Kidney epithelial cell (primary cell): Measurements from ENCODE around the gene DLGAP1. TPM values are rescaled to one million over a fixed set of nuclear protein-coding genes. Genes with fewer than 3 reads are reported as not detected.

Source experiments
- DNase-seq: peaks from one replicate; pipeline ENCODE4 v3.0.0-alpha.2; 2010; ENCODE audit warnings: low read depth
- H3K27me3 ChIP-seq: 2 replicates; pipeline ENCODE4 v1.6.0; 2011; ENCODE audit warnings: low read length; ENCODE audit not compliant: control insufficient read depth, insufficient read depth
- H3K36me3 ChIP-seq: 2 replicates; pipeline ENCODE4 v1.5.1; 2011; ENCODE audit warnings: low read length; ENCODE audit not compliant: control insufficient read depth, insufficient read depth
- H3K4me3 ChIP-seq: 2 replicates; pipeline ENCODE4 v1.5.1; 2011; ENCODE audit warnings: low read depth, mild to moderate bottlenecking, control low read depth, low read length
- total RNA-seq: library from RNA; depleted of rRNA; stranded (reverse); fragments of >200 nt; gene quantifications from 2 replicates; pipeline ENCODE4 v1.2.3, GENCODE V29; 2015
- TF ChIP-seq, protein P1 (sequence below): IDR thresholded peaks from 2 replicates; pipeline ENCODE4 v1.5.1; 2011; ENCODE audit warnings: mild to moderate bottlenecking, moderate library complexity, low read length, control low read depth, inconsistent platforms; ENCODE audit not compliant: insufficient read depth, poor library complexity, severe bottlenecking

DLGAP1 gene
- total RNA-seq, 1 donor from 2014 or later = 2.6 TPM

DNA sequence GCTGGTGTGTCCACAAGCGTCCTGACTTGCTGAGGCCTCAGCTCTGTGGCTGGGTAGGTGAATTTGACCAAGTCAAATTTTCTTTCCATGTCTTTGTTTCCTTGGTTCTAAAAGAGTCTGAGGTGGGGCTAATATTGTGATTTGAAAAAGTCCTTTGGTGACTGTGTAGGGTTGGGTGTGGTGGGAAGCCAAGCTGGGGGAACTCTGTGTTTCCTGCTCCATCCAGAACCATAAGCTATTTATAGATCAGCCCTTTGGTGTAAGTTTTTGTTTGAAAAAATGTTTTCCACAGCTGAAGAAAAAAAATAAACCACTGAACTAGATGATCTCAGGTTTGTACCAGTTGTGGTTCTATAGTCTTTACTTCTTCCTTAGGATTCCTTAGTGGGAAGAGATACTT lies 542.4 kb downstream of the DLGAP1 start:
- no peaks in the 10 kb centered on the region for H3K36me3 ChIP-seq
- H3K4me3 ChIP-seq = no peak overlapping the region
- DNase-seq = no peak
- H3K27me3 ChIP-seq = no peaks in the 10 kb centered on the region
- TF ChIP-seq, protein P1, sequence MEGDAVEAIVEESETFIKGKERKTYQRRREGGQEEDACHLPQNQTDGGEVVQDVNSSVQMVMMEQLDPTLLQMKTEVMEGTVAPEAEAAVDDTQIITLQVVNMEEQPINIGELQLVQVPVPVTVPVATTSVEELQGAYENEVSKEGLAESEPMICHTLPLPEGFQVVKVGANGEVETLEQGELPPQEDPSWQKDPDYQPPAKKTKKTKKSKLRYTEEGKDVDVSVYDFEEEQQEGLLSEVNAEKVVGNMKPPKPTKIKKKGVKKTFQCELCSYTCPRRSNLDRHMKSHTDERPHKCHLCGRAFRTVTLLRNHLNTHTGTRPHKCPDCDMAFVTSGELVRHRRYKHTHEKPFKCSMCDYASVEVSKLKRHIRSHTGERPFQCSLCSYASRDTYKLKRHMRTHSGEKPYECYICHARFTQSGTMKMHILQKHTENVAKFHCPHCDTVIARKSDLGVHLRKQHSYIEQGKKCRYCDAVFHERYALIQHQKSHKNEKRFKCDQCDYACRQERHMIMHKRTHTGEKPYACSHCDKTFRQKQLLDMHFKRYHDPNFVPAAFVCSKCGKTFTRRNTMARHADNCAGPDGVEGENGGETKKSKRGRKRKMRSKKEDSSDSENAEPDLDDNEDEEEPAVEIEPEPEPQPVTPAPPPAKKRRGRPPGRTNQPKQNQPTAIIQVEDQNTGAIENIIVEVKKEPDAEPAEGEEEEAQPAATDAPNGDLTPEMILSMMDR = no peak

DNA sequence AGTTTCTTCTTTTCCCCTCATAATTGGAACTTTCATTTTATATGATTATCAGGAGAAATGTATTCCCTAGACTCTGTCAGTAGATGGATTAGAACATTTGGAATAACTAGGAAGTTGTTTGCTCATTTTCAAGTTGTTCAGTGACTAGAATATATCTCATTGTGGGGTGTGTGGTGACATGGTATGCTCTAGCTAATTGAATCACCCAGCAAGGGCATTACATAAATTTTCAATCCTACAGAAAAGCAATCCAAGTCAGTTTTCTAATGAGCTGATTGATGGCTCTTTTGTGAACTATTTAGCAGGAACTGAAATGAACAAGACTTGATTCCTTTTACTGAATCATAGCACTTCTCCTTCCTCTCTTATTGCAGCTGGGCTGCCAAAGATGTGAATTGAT lies 543.7 kb downstream of the DLGAP1 start:
- TF ChIP-seq, protein P1 = no peak
- Histone ChIP-seq H3K36me3 (no peaks in the 10 kb centered on the region), H3K4me3 (no peak overlapping the region), H3K27me3 (no peaks in the 10 kb centered on the region)
- DNase-seq = no peak

DNA sequence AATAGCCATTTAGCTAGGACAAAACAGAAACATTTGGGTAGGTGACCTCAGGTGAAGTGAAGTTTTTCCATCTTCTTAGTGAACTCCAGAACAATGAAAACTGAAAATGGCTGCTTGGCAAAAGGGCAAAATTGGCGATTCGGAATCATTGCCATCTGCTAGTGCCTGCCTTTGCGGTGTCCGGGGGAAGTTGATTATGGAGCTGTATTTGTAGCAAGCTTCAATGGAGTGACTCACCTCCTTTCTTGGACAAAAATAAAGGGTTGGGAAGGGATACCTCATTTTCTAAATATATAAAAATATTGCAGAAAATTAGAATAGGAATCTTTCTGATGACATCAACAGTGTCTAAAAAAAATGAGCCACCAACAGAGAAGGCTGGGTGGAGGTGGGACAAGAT lies 544.6 kb downstream of the DLGAP1 start:
- no peaks in the 10 kb centered on the region for H3K27me3 ChIP-seq
- no peaks in the 10 kb centered on the region for H3K36me3 ChIP-seq
- TF ChIP-seq, protein P1 = no peak
- H3K4me3 ChIP-seq = no peak overlapping the region
- DNase-seq = no peak

DNA sequence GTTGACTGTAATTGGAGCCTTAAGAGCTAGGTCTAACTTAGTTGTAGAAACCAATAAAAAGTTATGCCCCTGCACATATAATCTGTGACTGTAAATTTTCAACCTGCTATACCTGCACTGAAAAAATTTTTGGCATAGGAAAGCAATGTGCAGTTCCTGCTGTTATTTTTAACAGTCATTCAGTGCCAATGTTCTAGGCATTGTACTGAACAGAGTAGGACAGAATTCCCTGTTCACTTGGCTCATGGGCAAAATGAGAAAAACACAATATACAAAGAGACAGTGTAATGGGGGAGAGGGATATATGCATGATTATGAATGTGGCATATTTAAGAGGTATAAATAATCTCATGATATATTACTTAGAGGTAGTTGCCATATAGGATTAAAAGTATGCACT lies 547.2 kb downstream of the DLGAP1 start:
- no peak for DNase-seq
- TF ChIP-seq, protein P1 = no peak
- Histone ChIP-seq H3K27me3 (no peaks in the 10 kb centered on the region), H3K36me3 (no peaks in the 10 kb centered on the region), H3K4me3 (no peak overlapping the region)

DNA sequence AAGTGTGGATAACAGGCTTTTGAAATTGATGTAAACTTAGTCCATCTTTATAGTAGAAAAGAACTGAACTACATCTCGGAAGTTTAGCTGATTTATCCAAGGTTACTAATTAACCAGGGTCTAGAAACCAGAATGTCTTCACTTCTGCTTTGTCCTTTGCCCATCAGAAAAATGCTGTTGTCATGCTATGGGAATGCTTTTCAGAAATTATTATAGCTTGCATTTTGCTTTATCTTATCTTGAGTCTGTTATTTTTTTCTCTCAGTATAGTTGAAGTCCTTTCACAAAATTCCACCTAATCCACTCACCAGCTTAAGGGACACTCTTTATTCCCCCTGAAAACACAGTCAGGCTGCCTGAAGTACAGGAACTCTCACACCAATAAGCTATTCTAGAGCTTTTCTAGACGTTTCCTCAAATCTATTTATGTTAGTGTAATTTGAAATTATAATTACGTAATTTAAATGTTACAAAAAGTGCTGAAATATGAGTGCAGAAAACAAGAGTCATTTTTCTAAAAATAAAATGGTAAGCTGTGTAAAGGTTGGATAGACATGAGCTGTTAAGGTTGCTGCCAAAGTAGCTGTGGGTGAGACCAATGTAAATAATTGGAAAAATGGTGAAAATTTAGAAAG lies 548.9 kb downstream of the DLGAP1 start:
- DNase-seq = no peak
- H3K27me3 ChIP-seq = no peaks in the 10 kb centered on the region
- no peak overlapping the region for H3K4me3 ChIP-seq
- H3K36me3 ChIP-seq = no peaks in the 10 kb centered on the region
- TF ChIP-seq, protein P1 = no peak

DNA sequence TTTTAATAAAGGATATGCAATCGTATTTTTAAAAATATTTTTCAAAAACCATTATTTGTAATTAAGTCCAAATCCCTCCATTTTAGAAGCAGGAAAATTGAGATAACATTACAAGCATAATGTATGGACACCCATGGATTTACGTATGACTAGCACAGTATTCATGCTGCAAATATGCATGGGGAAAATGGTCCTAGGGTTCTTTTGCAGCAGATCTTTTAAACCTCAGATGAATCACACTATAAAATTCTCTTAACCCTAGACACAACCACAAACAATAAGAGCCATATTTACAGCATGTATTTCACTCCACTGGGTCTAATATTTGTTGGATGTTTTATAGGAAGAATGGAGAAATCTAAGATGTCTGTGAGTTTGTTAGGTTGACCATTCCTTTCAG lies 551.8 kb downstream of the DLGAP1 start:
- TF ChIP-seq, protein P1 = no peak
- Histone ChIP-seq H3K36me3 (no peaks in the 10 kb centered on the region), H3K27me3 (no peaks in the 10 kb centered on the region), H3K4me3 (no peak overlapping the region)
- DNase-seq = peak; percentile 64
